Cerebellar cortex (tissue), 1 donor: ENCODE data around the gene RTRAF.

Experiments used
- DNase-seq: peaks from one replicate; pipeline ENCODE4 v3.0.0-alpha.2; 2015; ENCODE audit warnings: low spot score

RTRAF gene

DNA sequence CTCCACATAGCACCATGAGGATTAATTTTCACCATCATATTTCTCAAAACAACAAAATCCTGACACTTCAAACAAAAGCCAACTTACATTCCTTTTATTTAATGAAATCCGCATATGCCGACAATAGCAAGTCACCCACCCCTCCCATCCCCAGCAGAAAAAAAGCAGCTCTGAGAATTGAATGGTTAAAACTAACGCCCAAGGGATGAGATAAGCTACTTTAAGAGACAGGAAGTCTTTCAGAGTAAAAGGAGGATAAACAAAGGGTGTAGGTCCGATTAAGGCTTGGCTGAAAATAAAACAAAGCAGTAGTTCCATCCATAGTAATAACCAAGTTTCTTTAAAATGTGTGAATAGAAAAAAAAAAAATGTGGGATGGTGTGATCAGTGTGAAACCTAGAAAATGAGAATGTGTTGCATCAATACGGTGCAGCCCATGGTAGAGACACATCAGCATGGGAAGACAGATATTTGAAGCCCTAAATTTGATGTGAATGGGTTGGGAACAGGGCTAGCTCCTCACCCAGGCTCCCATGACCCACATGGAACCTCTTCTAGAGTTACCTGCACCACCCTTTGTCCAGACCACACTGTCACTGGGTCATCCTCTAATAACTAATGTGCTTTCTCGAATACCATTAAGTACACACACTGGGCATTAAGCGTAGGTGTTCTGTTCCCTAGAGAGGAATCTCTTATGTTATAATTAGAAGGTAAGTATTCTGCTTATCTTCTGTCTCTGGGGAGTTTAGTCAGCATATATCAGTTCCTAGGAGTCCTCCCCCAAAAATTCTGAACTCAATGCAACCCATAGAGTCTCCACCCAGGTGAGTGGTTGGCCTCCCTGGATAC lies 31.7 kb downstream of the RTRAF start:
- no peak for DNase-seq

DNA sequence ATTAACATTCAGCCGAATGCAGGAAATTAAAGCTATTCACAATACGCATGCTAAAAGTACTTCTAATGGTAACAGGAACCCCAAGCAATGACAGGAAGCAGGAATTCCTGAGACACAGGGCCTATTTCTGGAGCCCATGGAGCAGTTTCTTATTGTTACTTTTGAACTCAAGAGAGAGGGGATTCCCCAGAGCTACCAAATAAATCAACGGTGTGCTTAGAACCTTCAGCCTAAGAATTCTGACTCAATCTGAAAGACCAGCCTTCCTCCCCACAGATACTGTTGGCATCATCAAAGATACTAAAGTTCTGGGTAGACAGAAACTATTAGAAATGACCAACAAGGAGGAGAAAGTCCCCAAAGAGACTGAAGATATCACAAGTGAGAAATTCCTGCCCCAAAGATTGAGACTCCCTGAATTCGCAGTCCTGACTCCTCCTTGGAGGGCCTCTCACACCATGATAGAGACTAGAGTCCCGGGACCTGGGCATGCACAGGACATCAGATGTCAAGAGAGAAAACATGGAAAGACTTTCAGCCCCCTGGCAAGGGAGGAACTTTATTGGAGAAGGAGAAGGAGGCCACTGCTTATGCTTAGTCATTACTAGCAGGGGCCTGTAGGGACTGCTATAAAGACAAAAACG lies 32.7 kb downstream of the RTRAF start:
- no peak for DNase-seq

GRCh38 chr14:52023518-52023917 lies 34.2 kb downstream of the RTRAF start:
- peak; percentile 16 for DNase-seq

DNA sequence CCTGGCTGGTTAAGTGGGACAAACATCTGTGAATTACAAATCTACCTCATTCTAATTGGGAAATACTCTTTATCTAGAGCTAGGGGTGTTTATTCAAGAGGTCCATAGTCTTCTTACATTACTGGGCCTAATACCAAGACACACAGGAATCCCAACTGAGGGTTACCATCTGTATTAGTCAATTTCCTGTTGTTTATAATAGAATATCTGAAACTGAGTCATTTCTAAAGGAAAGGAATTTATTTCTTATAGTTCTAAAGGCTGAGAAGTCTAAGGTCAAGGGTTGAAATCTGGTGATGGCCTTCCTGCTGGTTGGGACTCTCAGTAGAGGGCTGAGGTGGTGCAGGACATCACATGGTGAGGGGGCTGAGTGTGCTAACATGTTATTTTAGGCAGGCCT lies 36.0 kb downstream of the RTRAF start:
- DNase-seq: no peak

GRCh38 chr14:52026017-52026660 lies 36.8 kb downstream of the RTRAF start:
- no peak for DNase-seq

- no peak for DNase-seq
Measured at GRCh38 chr14:52026901-52027300, 37.6 kb downstream of the RTRAF start.

DNA sequence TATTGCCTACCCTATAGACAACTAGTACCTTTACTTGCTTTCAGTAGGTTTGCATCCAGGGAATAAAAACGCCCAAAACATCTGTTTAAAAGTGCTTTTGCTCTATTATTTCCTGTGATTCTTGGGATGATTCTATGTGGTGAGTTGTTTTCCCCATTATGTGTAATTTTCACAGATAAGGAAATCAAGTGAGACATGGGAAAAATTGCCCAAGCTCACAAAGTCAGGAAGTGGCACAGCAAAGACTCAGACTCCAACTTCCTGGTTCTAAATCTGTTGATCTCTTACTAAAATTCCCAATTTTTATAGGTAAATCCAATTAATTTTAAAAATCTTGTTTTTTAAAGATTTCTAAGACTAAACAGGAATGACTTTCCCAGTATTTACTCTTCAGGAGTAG lies 40.5 kb downstream of the RTRAF start:
- DNase-seq: no peak

GRCh38 chr14:52031781-52032180 lies 42.4 kb downstream of the RTRAF start:
- DNase-seq: peak; percentile 67

- no peak for DNase-seq
Measured at GRCh38 chr14:52032204-52032801, 43.0 kb downstream of the RTRAF start.

GRCh38 chr14:52033101-52033642 lies 43.8 kb downstream of the RTRAF start:
- DNase-seq: no peak

- DNase-seq: no peak
Measured at GRCh38 chr14:52039124-52039815, 49.9 kb downstream of the RTRAF start.

- DNase-seq: no peak
Measured at GRCh38 chr14:52040598-52040997, 51.3 kb downstream of the RTRAF start.

DNA sequence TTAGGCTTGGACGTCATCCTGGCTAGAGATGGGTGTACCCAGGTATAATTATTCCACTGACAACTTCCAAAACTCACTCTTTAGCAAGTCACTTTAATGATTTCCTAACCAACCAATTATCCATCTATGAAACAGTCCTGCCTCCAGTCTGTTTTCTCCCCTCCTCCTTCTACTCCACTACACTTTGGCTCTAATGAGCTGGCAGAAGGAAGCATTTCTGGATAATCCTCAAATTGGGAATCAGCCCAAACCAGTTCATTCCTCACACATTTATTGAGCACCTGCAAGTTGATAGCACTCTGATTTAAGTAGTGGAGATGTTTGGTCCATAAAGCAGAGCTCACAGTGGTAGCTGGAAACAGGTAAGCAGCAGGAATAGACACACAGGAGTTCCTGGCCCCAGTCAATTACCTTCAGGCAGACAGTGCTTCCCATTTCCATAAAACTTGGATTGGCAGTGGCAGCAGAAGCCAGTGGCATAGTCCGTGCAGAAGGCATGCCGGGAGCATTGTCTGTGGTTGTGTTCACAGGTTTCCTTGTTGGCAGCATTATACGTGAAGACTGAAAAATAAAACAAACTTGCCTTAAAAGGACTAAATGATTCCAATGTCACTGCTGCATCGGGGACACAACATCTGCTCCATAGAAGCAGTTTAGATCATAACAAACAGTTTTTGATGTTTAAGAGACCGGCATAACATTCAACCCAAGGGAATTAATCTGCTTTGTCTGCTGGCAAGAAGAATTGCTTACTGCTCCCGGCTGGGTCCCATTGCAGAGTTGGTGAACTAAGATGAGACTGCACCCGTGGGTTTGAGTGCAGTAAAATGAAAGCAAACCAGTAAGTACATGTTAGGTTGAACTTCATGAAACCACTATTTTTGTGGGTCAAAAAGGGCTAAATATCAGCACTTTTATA lies 53.3 kb downstream of the RTRAF start:
- DNase-seq: peak; percentile 56

DNA sequence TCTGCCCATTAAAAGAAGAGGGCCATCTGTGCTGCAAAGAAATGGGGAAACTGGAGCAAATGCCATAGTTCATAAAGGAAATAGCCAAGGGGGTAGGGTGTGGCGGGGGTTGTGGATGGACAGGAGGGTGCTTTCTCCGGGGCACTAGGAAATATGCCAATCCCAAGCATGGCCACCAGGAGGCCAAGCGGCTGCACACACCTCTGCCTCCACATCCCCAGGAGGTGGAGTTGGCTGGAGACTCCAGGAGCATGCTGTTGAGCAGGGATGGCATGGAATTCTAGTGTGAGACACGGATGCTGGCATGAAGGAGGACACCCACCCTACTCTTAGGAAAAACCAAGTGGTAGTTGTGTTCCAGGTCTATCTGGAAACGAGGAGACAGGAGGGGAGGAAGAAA lies 54.3 kb downstream of the RTRAF start:
- DNase-seq: no peak

DNA sequence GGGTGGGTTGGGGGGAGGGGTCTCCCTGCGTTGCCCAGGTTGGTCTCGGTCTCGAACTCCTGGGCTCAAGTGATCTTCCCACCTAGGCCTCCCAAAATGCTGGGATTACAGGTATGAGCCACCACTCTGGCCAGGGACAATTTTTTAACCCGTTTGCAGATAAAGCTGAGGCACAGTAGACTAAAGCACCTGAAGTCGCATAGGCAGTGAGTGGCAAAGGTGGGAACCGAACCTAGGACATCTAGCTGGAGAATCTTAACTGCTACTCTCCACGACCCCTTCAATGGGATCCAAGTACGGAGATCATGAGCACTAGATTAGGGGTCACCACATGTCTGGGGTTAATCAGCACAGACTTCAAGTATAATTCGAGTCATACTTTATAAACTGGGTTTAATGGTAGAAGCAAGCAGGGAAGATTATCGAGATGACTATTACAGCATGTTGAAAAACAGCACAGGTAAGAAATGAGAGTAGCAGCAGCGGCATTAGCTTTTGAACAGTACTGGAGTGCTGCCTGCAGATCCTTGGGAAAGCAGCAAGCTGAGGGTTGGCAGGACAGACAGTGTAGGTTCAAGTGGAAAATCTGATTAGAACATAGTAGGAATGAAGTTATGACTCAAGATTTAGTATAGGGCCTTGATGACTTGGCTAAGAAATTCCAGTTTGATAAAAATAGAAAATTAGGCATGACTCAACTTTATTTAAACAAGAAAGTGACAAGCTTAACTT lies 55.6 kb downstream of the RTRAF start:
- DNase-seq: no peak

GRCh38 chr14:52046376-52046917 lies 57.1 kb downstream of the RTRAF start:
- DNase-seq: no peak

- no peak for DNase-seq
Measured at GRCh38 chr14:52048116-52048515, 58.8 kb downstream of the RTRAF start.

DNA sequence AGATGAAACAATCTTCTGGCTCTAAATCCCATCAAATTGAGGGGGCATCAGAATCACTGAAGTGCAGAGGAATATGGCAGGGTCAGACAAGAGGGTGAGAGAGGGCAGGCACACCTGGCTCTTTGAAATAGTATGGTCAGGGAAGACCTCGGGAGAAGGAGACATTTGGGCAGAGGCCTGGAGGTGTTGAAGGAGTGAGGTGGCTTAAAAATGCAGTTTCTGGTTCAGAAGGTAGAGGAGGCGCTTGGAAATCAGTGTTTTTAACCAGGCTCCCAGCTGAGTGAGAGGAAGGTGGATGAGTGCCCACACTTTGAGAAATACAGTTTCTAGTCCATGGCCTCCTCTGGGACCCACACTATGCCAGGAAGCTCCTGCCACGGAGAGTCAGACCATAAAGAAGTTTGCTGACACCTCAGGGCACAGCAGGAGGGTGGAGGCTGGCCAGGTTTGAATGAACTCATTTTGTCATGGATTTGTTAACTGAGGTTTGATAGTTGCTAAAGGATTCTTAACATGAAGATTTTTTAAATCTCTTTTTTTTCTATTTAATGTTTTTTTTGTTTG lies 59.4 kb downstream of the RTRAF start:
- peak; percentile 21 for DNase-seq

GRCh38 chr14:52049271-52049670 lies 59.9 kb downstream of the RTRAF start:
- DNase-seq: no peak
